Transverse colon (tissue), 4 donors: ENCODE data around the gene PFKFB1. TPM values are rescaled to one million over a fixed set of nuclear protein-coding genes. Genes with fewer than 3 reads are reported as not detected.

Source experiments
- DNase-seq: peaks from one replicate; pipeline ENCODE4 v3.0.0-alpha.2; 2019
- H3K27ac ChIP-seq, 4 donors: fragments of 200-600 bp; sonication (generic); 2 replicates each; pipeline ENCODE4 v1.5.1; 2016 to 2018; ENCODE audit warnings: inconsistent platforms in 4 of 4
- H3K27me3 ChIP-seq: fragments of 200-600 bp; sonication (generic); 2 replicates; pipeline ENCODE4 v1.5.1; 2017; ENCODE audit warnings: inconsistent platforms
- H3K36me3 ChIP-seq, 4 donors: fragments of 200-600 bp; sonication (generic); 2 replicates each; pipeline ENCODE4 v1.5.1; 2017 to 2019; ENCODE audit warnings: inconsistent platforms in 4 of 4
- H3K4me1 ChIP-seq, 4 donors: fragments of 200-600 bp; sonication (generic); 2 replicates each; pipeline ENCODE4 v1.5.1; 2017 to 2020; ENCODE audit warnings: inconsistent platforms in 4 of 4
- H3K4me3 ChIP-seq, 4 donors: fragments of 200-600 bp; sonication (generic); 1 replicate in 1 of 4; 2 replicates in 3 of 4; pipeline versions ENCODE4 v1.5.1 to v1.6.1; 2017 to 2019; ENCODE audit warnings: inconsistent platforms in 4 of 4
- H3K9me3 ChIP-seq, 2 donors: fragments of 200-600 bp; sonication (generic); 2 replicates each; pipeline ENCODE4 v1.5.1; 2017 to 2019; ENCODE audit warnings: inconsistent platforms in 2 of 2
- EP300 ChIP-seq: sonication (generic); formaldehyde crosslinking; IDR thresholded peaks from one replicate; pipeline ENCODE4 v1.6.1; 2017; ENCODE audit warnings: antibody characterized with exemption, low read depth
- POLR2A ChIP-seq: fragments of 450-650 bp; IDR thresholded peaks from one replicate; pipeline ENCODE4 v1.6.1; 2016; ENCODE audit warnings: antibody characterized with exemption, mild to moderate bottlenecking, moderate library complexity
- POLR2AphosphoS5 ChIP-seq, 3 donors: sonication (generic); formaldehyde crosslinking; IDR thresholded peaks; one replicate each; pipeline ENCODE4 v1.6.1; 2016; ENCODE audit warnings: antibody characterized with exemption in 3 of 3
- whole genome bisulfite sequencing, 2 donors: methylation state at CpG; one replicate each; pipeline ENCODE4 v1.1.5; 2018; ENCODE audit warnings: low coverage in 1 of 2; 5-methylcytosine and 5-hydroxymethylcytosine counted together
- in situ Hi-C, 4 donors: fragments of 200-750 bp; cut with MboI; loops; one replicate each; pipeline versions ENCODE4 v1.15.0 to v1.15.1; 2017; ENCODE audit warnings: low sequenced_read_pairs in 3 of 4, low pct_ligation_motif_present in 1 of 4, low pct_unique_long_range_greater_than_20kb in 1 of 4
- intact Hi-C: fragments of 100-400 bp; cut with DNase I; formaldehyde crosslinking; loops from one replicate; pipeline ENCODE4 v1.15.1; 2023; ENCODE audit warnings: low total_unique reads
- total RNA-seq, 4 donors: library from RNA; depleted of rRNA; stranded (reverse); fragments of >200 nt; gene quantifications; one replicate each; pipeline ENCODE4 v1.1.0, GENCODE V29; 2016
- TF ChIP-seq, protein P1 (sequence below), 5 experiments: fragments of 200-600 bp in 3 of 5; fragments of 450-650 bp in 2 of 5; sonication (generic) in 3 of 5; IDR thresholded peaks; 1 replicate in 2 of 5; 2 replicates in 3 of 5; pipeline ENCODE4 v1.5.1; 2016 to 2017; ENCODE audit warnings: antibody characterized with exemption in 5 of 5, inconsistent platforms in 3 of 5, mild to moderate bottlenecking in 2 of 5, moderate library complexity in 1 of 5

Gene PFKFB1
- total RNA-seq, 4 donors from 2014 or later: 0.32 to 0.55 TPM; not detected in 2

- Histone ChIP-seq H3K27ac (no peak overlapping the region), H3K27me3 (no peaks in the 10 kb centered on the region), H3K4me3 (no peak overlapping the region), H3K4me1 (no peaks in the 10 kb centered on the region), H3K36me3 (no peaks in the 10 kb centered on the region), H3K9me3 (no peaks in the 10 kb centered on the region)
- WGBS, 2 donors: 89% methylated on average over 7 of the region's 7 CpGs; no CpG with 5 or more reads in 1 of the 2 donors
- intact Hi-C loops: no loop called here
- TF ChIP-seq POLR2A: no peak
- TF ChIP-seq, protein P1, sequence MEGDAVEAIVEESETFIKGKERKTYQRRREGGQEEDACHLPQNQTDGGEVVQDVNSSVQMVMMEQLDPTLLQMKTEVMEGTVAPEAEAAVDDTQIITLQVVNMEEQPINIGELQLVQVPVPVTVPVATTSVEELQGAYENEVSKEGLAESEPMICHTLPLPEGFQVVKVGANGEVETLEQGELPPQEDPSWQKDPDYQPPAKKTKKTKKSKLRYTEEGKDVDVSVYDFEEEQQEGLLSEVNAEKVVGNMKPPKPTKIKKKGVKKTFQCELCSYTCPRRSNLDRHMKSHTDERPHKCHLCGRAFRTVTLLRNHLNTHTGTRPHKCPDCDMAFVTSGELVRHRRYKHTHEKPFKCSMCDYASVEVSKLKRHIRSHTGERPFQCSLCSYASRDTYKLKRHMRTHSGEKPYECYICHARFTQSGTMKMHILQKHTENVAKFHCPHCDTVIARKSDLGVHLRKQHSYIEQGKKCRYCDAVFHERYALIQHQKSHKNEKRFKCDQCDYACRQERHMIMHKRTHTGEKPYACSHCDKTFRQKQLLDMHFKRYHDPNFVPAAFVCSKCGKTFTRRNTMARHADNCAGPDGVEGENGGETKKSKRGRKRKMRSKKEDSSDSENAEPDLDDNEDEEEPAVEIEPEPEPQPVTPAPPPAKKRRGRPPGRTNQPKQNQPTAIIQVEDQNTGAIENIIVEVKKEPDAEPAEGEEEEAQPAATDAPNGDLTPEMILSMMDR (IDR thresholded peaks at IDR 0.05): no peak
- no peak for TF ChIP-seq POLR2AphosphoS5 (IDR thresholded peaks at IDR 0.05)
- no peak for TF ChIP-seq EP300
- in situ Hi-C loops: no loop called here
- DNase-seq: no peak
Observed at GRCh38 chrX:54923376-54923775, 70.6 kb downstream of the PFKFB1 start.

GRCh38 chrX:54922547-54922946 lies 71.4 kb downstream of the PFKFB1 start:
- Histone ChIP-seq H3K36me3 (no peaks in the 10 kb centered on the region), H3K4me3 (no peak overlapping the region), H3K27ac (no peak overlapping the region), H3K27me3 (no peaks in the 10 kb centered on the region), H3K4me1 (no peaks in the 10 kb centered on the region), H3K9me3 (no peaks in the 10 kb centered on the region)
- intact Hi-C loops: no loop called here
- in situ Hi-C loops: no loop called here
- no peak for DNase-seq
- TF ChIP-seq EP300: no peak
- TF ChIP-seq POLR2A: no peak
- TF ChIP-seq, protein P1 (IDR thresholded peaks at IDR 0.05): no peak
- TF ChIP-seq POLR2AphosphoS5 (IDR thresholded peaks at IDR 0.05): no peak
- 81% methylated on average over 3 of the region's 3 CpGs; no CpG with 5 or more reads in 1 of the 2 donors for WGBS, 2 donors

DNA sequence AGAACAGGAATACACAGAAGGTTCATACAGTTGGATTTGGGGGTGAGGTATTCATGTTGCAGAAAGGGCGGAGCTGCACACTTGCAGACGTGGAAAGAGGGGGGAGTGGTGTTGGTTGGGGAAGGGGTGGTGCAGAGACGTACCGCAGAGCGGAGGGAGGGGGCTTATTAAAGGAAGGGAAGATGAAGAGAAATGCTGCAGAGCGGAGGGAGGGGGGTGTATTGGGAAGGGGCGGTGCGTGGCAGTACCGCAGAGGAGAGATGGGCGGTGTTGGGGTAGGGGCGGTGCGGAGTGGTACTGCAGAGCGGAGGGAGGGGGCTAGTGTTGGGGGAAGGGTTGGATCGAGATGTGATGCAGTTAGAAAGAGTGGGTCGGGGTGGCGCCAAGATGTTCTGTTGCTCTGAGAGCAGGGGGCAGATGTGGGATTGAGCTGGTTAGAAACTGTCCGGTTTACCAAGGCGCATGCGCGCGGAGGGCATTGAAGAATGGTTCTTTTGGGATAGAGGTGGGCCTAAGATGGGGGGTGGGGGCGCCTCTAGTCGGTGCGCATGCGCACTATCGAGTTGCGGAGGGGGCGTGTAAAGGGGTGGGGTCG lies 72.5 kb downstream of the PFKFB1 start:
- H3K36me3 ChIP-seq: no peaks in the 10 kb centered on the region
- no peak for TF ChIP-seq POLR2AphosphoS5 (IDR thresholded peaks at IDR 0.05)
- TF ChIP-seq POLR2A: no peak
- TF ChIP-seq, protein P1 (IDR thresholded peaks at IDR 0.05): no peak
- no peak for TF ChIP-seq EP300
- WGBS, 2 donors: 66% methylated on average over 29 of the region's 29 CpGs; no CpG with 5 or more reads in 1 of the 2 donors
- peak overlapping the region in 1 of 4 donors; percentile 30 for H3K27ac ChIP-seq
- in situ Hi-C loops (no loop called here), intact Hi-C loops (loop anchor here (1.0 kb wide), 1 partner anchor 17 kb away; no protein-coding TSS in a partner anchor)
- H3K9me3 ChIP-seq: no peaks in the 10 kb centered on the region
- DNase-seq: peak; percentile 47
- H3K4me3 ChIP-seq: peak overlapping the region; percentile 10 to 48 (median 24)
- H3K4me1 ChIP-seq: no peaks in the 10 kb centered on the region
- no peaks in the 10 kb centered on the region for H3K27me3 ChIP-seq

DNA sequence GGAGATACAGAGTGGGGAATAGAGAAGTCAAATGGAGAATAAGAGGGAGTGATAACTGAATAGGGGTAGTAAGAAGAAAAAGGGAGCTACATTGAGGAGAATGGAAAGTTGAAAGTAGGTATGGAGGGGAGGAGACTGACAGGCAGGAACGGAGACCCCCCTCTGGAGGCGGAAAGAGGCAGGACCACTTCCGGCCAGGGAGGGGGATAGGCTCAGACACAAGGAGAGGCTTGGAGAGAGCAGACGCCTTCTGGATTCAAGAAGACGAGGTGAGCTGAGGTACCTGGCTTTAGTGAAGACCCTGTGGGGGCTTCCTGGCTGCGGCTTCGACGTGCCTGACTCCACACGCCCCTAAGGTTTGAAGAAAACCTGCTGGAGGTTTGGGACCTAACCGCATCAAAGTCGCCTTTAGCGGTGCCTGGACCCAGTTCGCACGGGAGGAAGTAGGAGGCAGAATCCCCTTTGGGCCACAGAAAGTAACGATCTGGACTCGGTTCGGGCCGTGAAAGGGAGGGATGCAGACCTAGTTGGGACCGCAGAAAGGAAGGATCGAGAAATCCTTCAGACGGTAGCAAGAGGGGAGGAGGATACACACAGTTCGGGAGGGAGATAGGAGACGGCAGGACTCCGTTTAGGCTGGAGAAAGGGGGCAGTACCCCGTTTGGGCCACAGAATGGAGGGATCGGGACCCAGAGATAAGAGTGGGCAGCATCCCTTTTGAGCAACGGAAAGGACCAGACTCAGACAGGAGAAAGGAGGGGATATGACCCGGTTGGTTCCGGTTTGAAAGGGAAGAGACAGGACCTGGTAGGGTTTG lies 73.2 kb downstream of the PFKFB1 start, which contains the start of gene TRO:
TRO (plus strand) TSS at position 215 of the 817 bp plus-strand sequence. CDS start 1,423 bp downstream, outside the sequence.
- in situ Hi-C loops: no loop called here
- Histone ChIP-seq H3K4me3 (peak within 1 kb of the TSS; percentile 10 to 48 (median 24)), H3K27ac (peak within 1 kb of the TSS in 1 of 4 donors; percentile 30), H3K4me1 (no peaks in the 10 kb centered on the region), H3K27me3 (no peaks in the 10 kb centered on the region), H3K36me3 (no peaks in the 10 kb centered on the region), H3K9me3 (no peaks in the 10 kb centered on the region)
- 43% methylated on average over 29 of the region's 29 CpGs; no CpG with 5 or more reads in 1 of the 2 donors for WGBS, 2 donors
- DNase-seq: no peak
- intact Hi-C loops: loop anchor here (1.0 kb wide), 1 partner anchor 17 kb away; no protein-coding TSS in a partner anchor
- TF ChIP-seq POLR2AphosphoS5 (IDR thresholded peaks at IDR 0.05): no peak
- no peak for TF ChIP-seq POLR2A
- TF ChIP-seq EP300: no peak
- TF ChIP-seq, protein P1 (IDR thresholded peaks at IDR 0.05): no peak
